ENCODE measurements around the gene HMGN2. TPM values are rescaled to one million over a fixed set of nuclear protein-coding genes. Genes with fewer than 3 reads are reported as not detected.

The HMGN2 gene
- total and polyA plus RNA-seq, 2 donors (not counting 1 experiment from before 2014, with no cell fraction given): 170 to 442 TPM

GRCh38 chr1:26483980-26484379, 11.7 kb downstream of the HMGN2 start:
- no peak overlapping the region for H2AFZ ChIP-seq (ENCODE audit: low read length)
- no peaks in the 10 kb centered on the region for H3K36me3 ChIP-seq (ENCODE audit: control insufficient read depth, insufficient read depth, low read length)
- no peak overlapping the region for H3K27ac ChIP-seq (ENCODE audit: insufficient read depth, low read length)
- TF ChIP-seq EZH2 (IDR thresholded peaks at IDR 0.05; ENCODE audit: low read length, missing control alignments) (no peak), CTCF (conservative IDR thresholded peaks at IDR 0.05 in 1 of 2, IDR thresholded peaks at IDR 0.05 in 1 of 2; ENCODE audit: low read depth in 1 of 2, low read length in 2 of 2) (no peak)
- no peaks in the 10 kb centered on the region for H3K79me2 ChIP-seq (ENCODE audit: control insufficient read depth, insufficient read depth, low read length)
- no peaks in the 10 kb centered on the region for H3K27me3 ChIP-seq (ENCODE audit: control insufficient read depth, insufficient read depth, low read length)
- no peaks in the 10 kb centered on the region for H4K20me1 ChIP-seq (ENCODE audit: control insufficient read depth, extremely low read depth, insufficient read depth, low read length)
- no peak overlapping the region for H3K9ac ChIP-seq (ENCODE audit: insufficient read depth, low read length)
- H3K4me1 ChIP-seq (ENCODE audit: control insufficient read depth, extremely low read depth, insufficient read depth, low read length): peaks cover 2% of the 10 kb centered on the region
- no peaks in the 10 kb centered on the region for H3K9me3 ChIP-seq (ENCODE audit: control insufficient read depth, insufficient read depth, low read depth, low read length)
- H3K4me3 ChIP-seq (replicated peaks in 1 of 4; ENCODE audit: control extremely low read depth in 1 of 4, insufficient read depth in 1 of 4, low read depth in 3 of 4, low read length in 4 of 4): no peak overlapping the region
- no peak overlapping the region for H3K4me2 ChIP-seq (ENCODE audit: extremely low read depth, insufficient read depth, low read length)
- DNase-seq (ENCODE audit: low read depth in 2 of 2): peak in 1 of 2 donors; percentile 62

GRCh38 chr1:26490155-26490554, 17.9 kb downstream of the HMGN2 start:
- H3K9me3 ChIP-seq (ENCODE audit: control insufficient read depth, insufficient read depth, low read depth, low read length): no peaks in the 10 kb centered on the region
- H3K9ac ChIP-seq (ENCODE audit: insufficient read depth, low read length): no peak overlapping the region
- H3K4me2 ChIP-seq (ENCODE audit: extremely low read depth, insufficient read depth, low read length): no peak overlapping the region
- H3K27me3 ChIP-seq (ENCODE audit: control insufficient read depth, insufficient read depth, low read length): peaks cover 5% of the 10 kb centered on the region
- no peaks in the 10 kb centered on the region for H4K20me1 ChIP-seq (ENCODE audit: control insufficient read depth, extremely low read depth, insufficient read depth, low read length)
- H3K79me2 ChIP-seq (ENCODE audit: control insufficient read depth, insufficient read depth, low read length): no peaks in the 10 kb centered on the region
- no peak overlapping the region for H3K27ac ChIP-seq (ENCODE audit: insufficient read depth, low read length)
- H2AFZ ChIP-seq (ENCODE audit: low read length): no peak overlapping the region
- no peak overlapping the region for H3K4me3 ChIP-seq (replicated peaks in 1 of 4; ENCODE audit: control extremely low read depth in 1 of 4, insufficient read depth in 1 of 4, low read depth in 3 of 4, low read length in 4 of 4)
- no peak for DNase-seq (ENCODE audit: low read depth in 2 of 2)
- no peaks in the 10 kb centered on the region for H3K4me1 ChIP-seq (ENCODE audit: control insufficient read depth, extremely low read depth, insufficient read depth, low read length)
- H3K36me3 ChIP-seq (ENCODE audit: control insufficient read depth, insufficient read depth, low read length): no peaks in the 10 kb centered on the region
- TF ChIP-seq EZH2 (IDR thresholded peaks at IDR 0.05; ENCODE audit: low read length, missing control alignments) (no peak), CTCF (conservative IDR thresholded peaks at IDR 0.05 in 1 of 2, IDR thresholded peaks at IDR 0.05 in 1 of 2; ENCODE audit: low read depth in 1 of 2, low read length in 2 of 2) (no peak)

DNA sequence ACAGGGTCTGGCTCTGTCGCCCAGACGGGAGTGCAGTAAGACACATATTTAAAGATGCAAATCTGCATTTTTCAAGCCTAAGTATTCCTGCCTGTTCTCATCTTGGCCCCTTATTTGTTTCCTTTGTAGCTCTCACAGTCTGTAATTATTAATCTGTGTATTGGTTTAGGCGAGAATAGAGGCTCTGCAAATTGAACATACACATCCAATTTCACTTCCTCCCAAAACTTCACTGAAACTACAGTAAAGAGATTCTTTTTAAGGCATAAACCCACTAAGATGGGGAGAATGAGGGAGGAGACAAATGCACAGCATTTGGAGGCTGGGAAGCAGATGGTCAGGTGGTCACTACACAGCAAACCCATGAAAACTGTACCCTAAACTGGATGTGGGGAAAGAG, 21.0 kb downstream of the HMGN2 start:
- TF ChIP-seq CTCF (conservative IDR thresholded peaks at IDR 0.05 in 1 of 2, IDR thresholded peaks at IDR 0.05 in 1 of 2; ENCODE audit: low read depth in 1 of 2, low read length in 2 of 2): no peak
- no peak for TF ChIP-seq EZH2 (IDR thresholded peaks at IDR 0.05; ENCODE audit: low read length, missing control alignments)
- H3K4me2 ChIP-seq (ENCODE audit: extremely low read depth, insufficient read depth, low read length): no peak overlapping the region
- DNase-seq (ENCODE audit: low read depth in 2 of 2): no peak
- H3K36me3 ChIP-seq (ENCODE audit: control insufficient read depth, insufficient read depth, low read length): no peaks in the 10 kb centered on the region
- H3K4me3 ChIP-seq (replicated peaks in 1 of 4; ENCODE audit: control extremely low read depth in 1 of 4, insufficient read depth in 1 of 4, low read depth in 3 of 4, low read length in 4 of 4): no peak overlapping the region
- peaks cover 5% of the 10 kb centered on the region for H3K27me3 ChIP-seq (ENCODE audit: control insufficient read depth, insufficient read depth, low read length)
- H3K9ac ChIP-seq (ENCODE audit: insufficient read depth, low read length): no peak overlapping the region
- no peak overlapping the region for H2AFZ ChIP-seq (ENCODE audit: low read length)
- H3K9me3 ChIP-seq (ENCODE audit: control insufficient read depth, insufficient read depth, low read depth, low read length): no peaks in the 10 kb centered on the region
- no peaks in the 10 kb centered on the region for H4K20me1 ChIP-seq (ENCODE audit: control insufficient read depth, extremely low read depth, insufficient read depth, low read length)
- H3K79me2 ChIP-seq (ENCODE audit: control insufficient read depth, insufficient read depth, low read length): no peaks in the 10 kb centered on the region
- H3K27ac ChIP-seq (ENCODE audit: insufficient read depth, low read length): no peak overlapping the region
- H3K4me1 ChIP-seq (ENCODE audit: control insufficient read depth, extremely low read depth, insufficient read depth, low read length): no peaks in the 10 kb centered on the region
